Trophoblast cell (in vitro differentiated cells and primary cell): ENCODE measurements around the gene MCM5.

Experiments
- DNase-seq, 2 donors: peaks; one replicate each; pipeline ENCODE4 v3.0.0-alpha.2; 2016
- H2AFZ ChIP-seq: 2 replicates; pipeline ENCODE4 v1.6.1; 2013; ENCODE audit warnings: low read length, moderate library complexity, mild to moderate bottlenecking; ENCODE audit not compliant: insufficient read depth, poor library complexity
- H2AK5ac ChIP-seq: 2 replicates; pipeline ENCODE4 v1.6.1; 2013; ENCODE audit warnings: mild to moderate bottlenecking, low read length
- H2BK120ac ChIP-seq: 2 replicates; pipeline ENCODE4 v1.6.1; 2013; ENCODE audit warnings: low read length, mild to moderate bottlenecking, moderate library complexity; ENCODE audit not compliant: insufficient read depth, poor library complexity
- H2BK12ac ChIP-seq: 2 replicates; pipeline ENCODE4 v1.6.1; 2013; ENCODE audit warnings: mild to moderate bottlenecking, low read length, moderate library complexity
- H2BK5ac ChIP-seq: 2 replicates; pipeline ENCODE4 v1.6.1; 2013; ENCODE audit warnings: low read length, low read depth, moderate library complexity, mild to moderate bottlenecking; ENCODE audit not compliant: poor library complexity
- H3K14ac ChIP-seq: 2 replicates; pipeline ENCODE4 v1.6.1; 2013; ENCODE audit warnings: mild to moderate bottlenecking, low read length
- H3K18ac ChIP-seq: 2 replicates; pipeline ENCODE4 v1.6.1; 2013; ENCODE audit warnings: mild to moderate bottlenecking, low read length
- H3K23ac ChIP-seq: 2 replicates; pipeline ENCODE4 v1.6.1; 2013; ENCODE audit warnings: low read length
- H3K27ac ChIP-seq: 2 replicates; pipeline ENCODE4 v1.5.1; 2013; ENCODE audit warnings: low read depth, mild to moderate bottlenecking, inconsistent platforms, low read length, moderate library complexity
- H3K27me3 ChIP-seq: 2 replicates; pipeline ENCODE4 v1.6.1; 2013; ENCODE audit warnings: inconsistent platforms, mild to moderate bottlenecking, low read length, moderate library complexity; ENCODE audit not compliant: insufficient read depth
- H3K36me3 ChIP-seq, 2 experiments: 1 replicate in 1 of 2; 2 replicates in 1 of 2; pipeline ENCODE4 v1.6.1; 2013; ENCODE audit warnings: low read length in 2 of 2, mild to moderate bottlenecking in 2 of 2, moderate library complexity in 1 of 2; ENCODE audit not compliant: insufficient read depth in 2 of 2, control insufficient read depth in 1 of 2
- H3K4ac ChIP-seq: 2 replicates; pipeline ENCODE4 v1.6.1; 2013; ENCODE audit warnings: low read depth, mild to moderate bottlenecking, low read length, moderate library complexity
- H3K4me1 ChIP-seq, 2 experiments: 1 replicate in 1 of 2; 2 replicates in 1 of 2; pipeline ENCODE4 v1.6.1; 2013; ENCODE audit warnings: low read length in 2 of 2, mild to moderate bottlenecking in 2 of 2, moderate library complexity in 1 of 2; ENCODE audit not compliant: insufficient read depth in 2 of 2, control insufficient read depth in 1 of 2
- H3K4me2 ChIP-seq: 2 replicates; pipeline ENCODE4 v1.6.1; 2013; ENCODE audit warnings: inconsistent platforms, mild to moderate bottlenecking, low read length, moderate library complexity
- H3K4me3 ChIP-seq: 2 replicates; pipeline ENCODE4 v1.5.1; 2013; ENCODE audit warnings: mild to moderate bottlenecking, low read depth, low read length, inconsistent platforms
- H3K79me1 ChIP-seq: one replicate; pipeline ENCODE4 v1.6.1; 2013; ENCODE audit warnings: low read length
- H3K79me2 ChIP-seq: 2 replicates; pipeline ENCODE4 v1.6.1; 2013; ENCODE audit warnings: low read length, mild to moderate bottlenecking; ENCODE audit not compliant: control insufficient read depth, insufficient read depth, poor library complexity
- H3K9ac ChIP-seq: 2 replicates; pipeline ENCODE4 v1.6.1; 2013; ENCODE audit warnings: mild to moderate bottlenecking, low read length
- H3K9me3 ChIP-seq: 2 replicates; pipeline ENCODE4 v1.6.1; 2013; ENCODE audit warnings: low read depth, mild to moderate bottlenecking, control low read depth, inconsistent platforms, low read length; ENCODE audit not compliant: insufficient read depth
- H4K12ac ChIP-seq: 2 replicates; pipeline ENCODE4 v1.6.1; 2013; ENCODE audit warnings: low read depth, mild to moderate bottlenecking, low read length, moderate library complexity
- H4K8ac ChIP-seq: 2 replicates; pipeline ENCODE4 v1.6.1; 2013; ENCODE audit warnings: low read depth, mild to moderate bottlenecking, low read length, moderate library complexity
- H4K91ac ChIP-seq: one replicate; pipeline ENCODE4 v1.6.1; 2013; ENCODE audit warnings: low read depth, mild to moderate bottlenecking, low read length, moderate library complexity
- WGBS: extraction: QIAGEN DNeasy Blood & Tissue Kit; methylation state at CpG from one replicate; pipeline ENCODE4 v1.1.7; 2013; ENCODE audit warnings: missing lambda C conversion rate; ENCODE audit not compliant: insufficient read length, insufficient coverage; ENCODE audit errors: extremely low coverage; 5-methylcytosine and 5-hydroxymethylcytosine counted together

The MCM5 gene

DNA sequence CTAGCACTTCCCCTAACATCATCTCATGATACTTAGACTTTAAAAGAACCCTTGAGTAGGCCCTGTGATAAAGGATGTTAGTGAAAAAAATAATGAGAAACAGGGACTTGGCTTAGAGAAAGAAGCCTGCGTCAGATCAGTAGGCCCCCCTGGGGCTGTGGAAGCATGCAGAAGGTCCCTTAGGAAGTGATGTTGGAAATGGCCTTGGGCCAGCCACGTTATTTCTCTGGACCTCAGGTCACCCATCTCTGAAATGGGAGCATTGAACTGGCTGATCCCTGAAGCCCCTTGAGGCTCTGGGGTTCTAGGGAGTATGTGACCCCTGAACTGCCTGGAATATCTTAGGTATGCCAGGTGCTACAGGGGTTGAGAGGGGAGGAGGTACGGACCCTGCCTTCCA is 40.2 kb downstream of the MCM5 start:
- H2AK5ac ChIP-seq, result no peak overlapping the region
- no peaks in the 10 kb centered on the region for H3K27me3 ChIP-seq
- H3K9me3 ChIP-seq, result no peaks in the 10 kb centered on the region
- H4K91ac ChIP-seq, result no peak overlapping the region
- WGBS, result no CpG with 5 or more reads among the region's 3 CpGs
- no peak overlapping the region for H4K8ac ChIP-seq
- no peak overlapping the region for H3K18ac ChIP-seq
- no peak overlapping the region for H2BK5ac ChIP-seq
- no peak overlapping the region for H4K12ac ChIP-seq
- DNase-seq, result no peak
- H3K4ac ChIP-seq, result no peak overlapping the region
- no peaks in the 10 kb centered on the region for H3K79me1 ChIP-seq
- no peak overlapping the region for H3K4me3 ChIP-seq
- H3K79me2 ChIP-seq, result no peaks in the 10 kb centered on the region
- no peak overlapping the region for H2BK12ac ChIP-seq
- H2AFZ ChIP-seq, result no peak overlapping the region
- no peak overlapping the region for H3K27ac ChIP-seq
- no peak overlapping the region for H3K14ac ChIP-seq
- H2BK120ac ChIP-seq, result no peak overlapping the region
- H3K4me1 ChIP-seq, result peaks cover 2 to 4% of the 10 kb centered on the region in 2 experiments
- no peaks in the 10 kb centered on the region for H3K36me3 ChIP-seq
- H3K23ac ChIP-seq, result no peak overlapping the region
- H3K9ac ChIP-seq, result no peak overlapping the region
- no peak overlapping the region for H3K4me2 ChIP-seq

- H3K9me3 ChIP-seq, result no peaks in the 10 kb centered on the region
- H2BK120ac ChIP-seq, result no peak overlapping the region
- DNase-seq, result no peak
- H3K23ac ChIP-seq, result no peak overlapping the region
- H2AFZ ChIP-seq, result no peak overlapping the region
- no peak overlapping the region for H4K91ac ChIP-seq
- H3K79me2 ChIP-seq, result no peaks in the 10 kb centered on the region
- no peak overlapping the region for H3K9ac ChIP-seq
- no peak overlapping the region for H4K12ac ChIP-seq
- H3K4me3 ChIP-seq, result no peak overlapping the region
- no peak overlapping the region for H3K18ac ChIP-seq
- no peak overlapping the region for H2AK5ac ChIP-seq
- peaks cover 9 to 11% of the 10 kb centered on the region in 2 experiments for H3K4me1 ChIP-seq
- no peaks in the 10 kb centered on the region for H3K79me1 ChIP-seq
- no peak overlapping the region for H3K14ac ChIP-seq
- no peaks in the 10 kb centered on the region for H3K27me3 ChIP-seq
- no peak overlapping the region for H3K4ac ChIP-seq
- no CpG with 5 or more reads among the region's 9 CpGs for WGBS
- H2BK5ac ChIP-seq, result no peak overlapping the region
- no peak overlapping the region for H2BK12ac ChIP-seq
- H4K8ac ChIP-seq, result no peak overlapping the region
- H3K4me2 ChIP-seq, result no peak overlapping the region
- H3K27ac ChIP-seq, result no peak overlapping the region
- H3K36me3 ChIP-seq, result no peaks in the 10 kb centered on the region
Measured at GRCh38 chr22:35441489-35442100, 41.7 kb downstream of the MCM5 start.

DNA sequence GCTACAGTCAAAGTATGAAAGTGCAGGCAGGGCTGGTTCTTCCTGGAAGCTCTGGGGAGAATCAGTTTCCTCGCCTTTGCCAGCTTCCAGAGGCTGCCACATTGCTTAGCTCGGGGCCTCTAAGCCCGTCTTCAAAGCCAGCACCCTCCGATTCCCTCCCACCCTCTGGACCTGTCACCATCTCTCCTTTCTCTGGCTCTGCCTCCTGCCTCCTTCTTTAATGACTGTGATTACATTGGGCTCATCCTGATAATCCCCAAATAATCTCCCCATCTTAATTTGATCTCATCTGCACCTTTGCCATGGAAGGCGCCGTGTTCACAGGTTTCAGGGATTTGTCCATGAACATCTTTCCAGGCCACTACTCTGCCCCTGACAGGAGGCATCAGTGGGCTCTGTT is 42.5 kb downstream of the MCM5 start:
- Histone ChIP-seq H3K79me1 (no peaks in the 10 kb centered on the region), H3K4me3 (no peak overlapping the region), H3K27ac (no peak overlapping the region), H3K4me1 (peaks cover 9 to 11% of the 10 kb centered on the region in 2 experiments), H4K8ac (no peak overlapping the region), H3K4ac (no peak overlapping the region), H3K9ac (no peak overlapping the region), H2AFZ (no peak overlapping the region), H3K27me3 (no peaks in the 10 kb centered on the region), H2BK5ac (no peak overlapping the region), H3K79me2 (no peaks in the 10 kb centered on the region), H2BK120ac (no peak overlapping the region), H3K23ac (no peak overlapping the region), H3K18ac (no peak overlapping the region), H4K91ac (no peak overlapping the region), H3K14ac (no peak overlapping the region), H3K9me3 (no peaks in the 10 kb centered on the region), H2BK12ac (no peak overlapping the region), H2AK5ac (no peak overlapping the region), H3K36me3 (no peaks in the 10 kb centered on the region), H4K12ac (no peak overlapping the region), H3K4me2 (no peak overlapping the region)
- DNase-seq, result no peak
- WGBS, result no CpG with 5 or more reads among the region's 6 CpGs

DNA sequence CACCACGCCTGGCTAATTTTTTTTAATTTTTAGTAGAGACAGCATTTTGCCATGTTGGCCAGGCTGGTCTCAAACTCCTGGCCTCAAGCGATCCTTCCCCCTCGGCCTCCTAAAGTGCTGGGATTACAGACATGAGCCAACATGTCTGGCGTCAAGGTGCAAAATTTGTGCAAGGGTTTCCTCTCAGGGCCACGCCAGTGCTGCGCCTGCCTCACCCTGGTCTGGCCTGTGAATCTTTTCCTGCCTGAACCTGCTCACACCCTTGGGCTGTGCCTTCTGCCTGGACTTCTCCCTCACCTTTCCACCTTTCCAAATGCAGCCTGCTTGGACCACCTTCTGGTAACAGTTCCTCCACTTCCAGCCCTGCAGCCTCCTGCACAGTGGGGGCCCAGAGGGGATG is 43.4 kb downstream of the MCM5 start:
- no CpG with 5 or more reads among the region's 6 CpGs for WGBS

More for the DNA sequence above, 43.4 kb downstream of the MCM5 start:
- peaks cover 2% of the 10 kb centered on the region for H3K9me3 ChIP-seq
- H4K12ac ChIP-seq, result no peak overlapping the region
- H3K27me3 ChIP-seq, result no peaks in the 10 kb centered on the region
- H3K36me3 ChIP-seq, result no peaks in the 10 kb centered on the region
- H3K9ac ChIP-seq, result no peak overlapping the region
- peak overlapping the region; percentile 23 for H3K4me3 ChIP-seq
- H3K14ac ChIP-seq, result no peak overlapping the region
- H2BK5ac ChIP-seq, result no peak overlapping the region
- H2AK5ac ChIP-seq, result no peak overlapping the region
- DNase-seq, result peak in 1 of 2 donors; percentile 12
- H3K79me1 ChIP-seq, result no peaks in the 10 kb centered on the region
- H3K27ac ChIP-seq, result no peak overlapping the region
- H4K91ac ChIP-seq, result no peak overlapping the region
- peaks cover 9 to 13% of the 10 kb centered on the region in 2 experiments for H3K4me1 ChIP-seq
- no peak overlapping the region for H3K23ac ChIP-seq
- H3K4me2 ChIP-seq, result no peak overlapping the region
- H2AFZ ChIP-seq, result no peak overlapping the region
- no peaks in the 10 kb centered on the region for H3K79me2 ChIP-seq
- no peak overlapping the region for H4K8ac ChIP-seq
- no peak overlapping the region for H2BK120ac ChIP-seq
- H3K4ac ChIP-seq, result no peak overlapping the region
- no peak overlapping the region for H3K18ac ChIP-seq
- no peak overlapping the region for H2BK12ac ChIP-seq
